Measurements from ENCODE around the gene VSIG2. TPM values are rescaled to one million over a fixed set of nuclear protein-coding genes. Genes with fewer than 3 reads are reported as not detected.

The VSIG2 gene
- total RNA-seq, 1 experiment from 2014 or later = not detected

- DNase-seq (ENCODE audit: low read depth) = peak; percentile 83
Measured at GRCh38 chr11:124748481-124749343, 3.3 kb downstream of the VSIG2 start.

- DNase-seq (ENCODE audit: low read depth) = no peak
Measured at GRCh38 chr11:124748100-124748418, 4.0 kb downstream of the VSIG2 start.

GRCh38 chr11:124747406-124748099, 4.5 kb downstream of the VSIG2 start:
- no peak for DNase-seq (ENCODE audit: low read depth)

- peak; percentile 87 for DNase-seq (ENCODE audit: low read depth)
Measured at GRCh38 chr11:124746621-124747243, 5.3 kb downstream of the VSIG2 start.

- DNase-seq (ENCODE audit: low read depth) = no peak
Measured at GRCh38 chr11:124745835-124746620, 6.0 kb downstream of the VSIG2 start.

GRCh38 chr11:124745270-124745834, 6.7 kb downstream of the VSIG2 start:
- DNase-seq (ENCODE audit: low read depth) = no peak

- DNase-seq (ENCODE audit: low read depth) = no peak
Measured at GRCh38 chr11:124743050-124743449, 9.0 kb downstream of the VSIG2 start.

GRCh38 chr11:124742555-124742954, 9.5 kb downstream of the VSIG2 start:
- DNase-seq (ENCODE audit: low read depth) = no peak

GRCh38 chr11:124740277-124740882, 11.7 kb downstream of the VSIG2 start:
- peak; percentile 54 for DNase-seq (ENCODE audit: low read depth)

- DNase-seq (ENCODE audit: low read depth) = peak; percentile 91
Measured at GRCh38 chr11:124739479-124740276, 12.4 kb downstream of the VSIG2 start, which contains the start of gene NRGN. Gene NRGN (plus strand): TSS chr11:124739942. CDS start chr11:124740085, 143 bp downstream.

- no peak for DNase-seq (ENCODE audit: low read depth)
Measured at GRCh38 chr11:124738713-124739478, 13.2 kb downstream of the VSIG2 start.

- DNase-seq (ENCODE audit: low read depth) = no peak
Measured at GRCh38 chr11:124737638-124738305, 14.3 kb downstream of the VSIG2 start.

- DNase-seq (ENCODE audit: low read depth) = no peak
Measured at GRCh38 chr11:124736736-124737135, 15.3 kb downstream of the VSIG2 start.

- no peak for DNase-seq (ENCODE audit: low read depth)
Measured at GRCh38 chr11:124732230-124732629, 19.8 kb downstream of the VSIG2 start.

- DNase-seq (ENCODE audit: low read depth) = no peak
Measured at GRCh38 chr11:124729571-124729970, 22.5 kb downstream of the VSIG2 start.

- DNase-seq (ENCODE audit: low read depth) = no peak
Measured at GRCh38 chr11:124728134-124728533, 23.9 kb downstream of the VSIG2 start.

GRCh38 chr11:124727474-124727873, 24.6 kb downstream of the VSIG2 start:
- no peak for DNase-seq (ENCODE audit: low read depth)

- peak; percentile 61 for DNase-seq (ENCODE audit: low read depth)
Measured at GRCh38 chr11:124725719-124726105, 26.3 kb downstream of the VSIG2 start.
